Prostate gland (tissue), 2 donors: ENCODE data around the gene LPP. TPM values are rescaled to one million over a fixed set of nuclear protein-coding genes. Genes with fewer than 3 reads are reported as not detected.

Experiments
- DNase-seq: peaks from one replicate; pipeline ENCODE4 v3.0.0-alpha.2; 2019; ENCODE audit warnings: low spot score
- H3K27ac ChIP-seq, 2 donors: fragments of 200-600 bp; sonication (generic); 2 replicates each; pipeline ENCODE4 v1.5.1; 2017 to 2019
- H3K27me3 ChIP-seq: fragments of 200-600 bp; sonication (generic); replicated peaks from 2 replicates; pipeline ENCODE4 v1.5.1; 2019; ENCODE audit not compliant: insufficient read depth
- H3K36me3 ChIP-seq, 2 donors: fragments of 200-600 bp; sonication (generic); 1 replicate in 1 of 2; 2 replicates in 1 of 2; pipeline versions ENCODE4 v1.5.1 to v1.8.1; 2017 to 2019
- H3K4me1 ChIP-seq: fragments of 200-600 bp; sonication (generic); replicated peaks from 2 replicates; pipeline ENCODE4 v1.5.1; 2019
- H3K4me3 ChIP-seq, 2 donors: fragments of 200-600 bp; sonication (generic); 2 replicates each; pipeline ENCODE4 v1.5.1; 2017 to 2019
- H3K9me3 ChIP-seq: fragments of 200-600 bp; sonication (generic); 2 replicates; pipeline ENCODE4 v1.5.1; 2017
- POLR2A ChIP-seq: fragments of 450-650 bp; IDR thresholded peaks from one replicate; pipeline ENCODE4 v1.6.1; 2016; ENCODE audit warnings: antibody characterized with exemption, mild to moderate bottlenecking
- POLR2AphosphoS5 ChIP-seq: sonication (generic); formaldehyde crosslinking; IDR thresholded peaks from one replicate; pipeline ENCODE4 v1.6.1; 2017; ENCODE audit warnings: antibody characterized with exemption
- WGBS: methylation state at CpG from one replicate; pipeline ENCODE4 v1.1.5; 2018; 5-methylcytosine and 5-hydroxymethylcytosine counted together
- intact Hi-C: fragments of 100-400 bp; cut with DNase I; formaldehyde crosslinking; loops from one replicate; pipeline ENCODE4 v1.14.2; 2022
- total RNA-seq, 2 donors: library from RNA; depleted of rRNA; stranded (reverse); fragments of >200 nt; gene quantifications; one replicate each; pipeline ENCODE4 v1.1.0, GENCODE V29; 2016
- TF ChIP-seq, protein P1 (sequence below), 4 experiments: fragments of 200-600 bp in 2 of 4; fragments of 450-650 bp in 2 of 4; sonication (generic) in 2 of 4; IDR thresholded peaks; 1 replicate in 3 of 4; 2 replicates in 1 of 4; pipeline ENCODE4 v1.5.1; 2016 to 2019; ENCODE audit warnings: antibody characterized with exemption in 4 of 4, mild to moderate bottlenecking in 2 of 4, moderate library complexity in 2 of 4

LPP gene
- total RNA-seq, 2 donors from 2014 or later = 219 to 248 TPM

DNA sequence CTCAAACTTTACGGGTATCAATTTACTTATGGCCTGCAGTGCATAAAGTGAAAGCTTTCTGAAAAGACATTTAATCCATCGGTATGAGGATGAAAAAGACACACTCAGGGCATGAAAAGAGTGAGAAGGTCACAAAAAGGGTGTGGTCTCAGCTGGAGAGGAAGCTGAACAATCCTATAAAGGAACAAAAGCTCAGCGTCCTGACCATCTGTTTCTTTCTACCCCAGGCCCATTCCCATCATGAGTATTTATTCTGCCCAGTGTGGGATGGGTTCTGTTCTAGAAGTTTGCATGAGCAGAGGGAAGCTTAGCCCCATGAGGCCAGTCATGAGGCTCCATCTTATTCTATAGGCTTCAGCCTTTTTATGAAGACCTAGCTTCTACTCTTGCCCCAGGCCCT lies 144.6 kb downstream of the LPP start:
- no peak overlapping the region for H3K27ac ChIP-seq
- intact Hi-C loops = no loop called here
- no peaks in the 10 kb centered on the region for H3K9me3 ChIP-seq
- 50% methylated on average over 3 of the region's 3 CpGs for WGBS
- no peaks in the 10 kb centered on the region for H3K27me3 ChIP-seq
- no peak overlapping the region for H3K4me3 ChIP-seq
- no peaks in the 10 kb centered on the region for H3K36me3 ChIP-seq
- peaks cover 2% of the 10 kb centered on the region for H3K4me1 ChIP-seq
- DNase-seq = no peak
- TF ChIP-seq POLR2A = no peak
- no peak for TF ChIP-seq POLR2AphosphoS5

DNA sequence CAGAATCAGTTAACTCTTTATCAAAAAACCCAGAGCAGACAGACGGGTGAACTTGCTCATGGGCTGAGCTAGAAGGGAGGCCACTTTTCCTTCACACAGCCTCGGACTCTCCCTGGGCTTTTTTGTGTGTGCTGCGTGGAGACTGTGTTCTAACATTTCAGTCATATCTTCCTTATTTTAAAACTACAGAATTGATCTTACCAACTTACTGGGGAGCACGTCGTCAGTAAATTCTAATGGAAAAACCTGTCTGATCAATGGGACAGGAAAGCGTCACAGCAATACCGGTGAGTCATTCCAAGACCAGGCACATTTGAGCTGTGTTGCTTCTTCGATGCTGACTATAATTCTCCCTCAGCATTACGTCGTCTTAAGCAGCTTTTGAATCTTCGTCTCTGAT lies 145.1 kb downstream of the LPP start:
- intact Hi-C loops = no loop called here
- no peak for TF ChIP-seq POLR2AphosphoS5
- no peak for TF ChIP-seq POLR2A
- TF ChIP-seq, protein P1, sequence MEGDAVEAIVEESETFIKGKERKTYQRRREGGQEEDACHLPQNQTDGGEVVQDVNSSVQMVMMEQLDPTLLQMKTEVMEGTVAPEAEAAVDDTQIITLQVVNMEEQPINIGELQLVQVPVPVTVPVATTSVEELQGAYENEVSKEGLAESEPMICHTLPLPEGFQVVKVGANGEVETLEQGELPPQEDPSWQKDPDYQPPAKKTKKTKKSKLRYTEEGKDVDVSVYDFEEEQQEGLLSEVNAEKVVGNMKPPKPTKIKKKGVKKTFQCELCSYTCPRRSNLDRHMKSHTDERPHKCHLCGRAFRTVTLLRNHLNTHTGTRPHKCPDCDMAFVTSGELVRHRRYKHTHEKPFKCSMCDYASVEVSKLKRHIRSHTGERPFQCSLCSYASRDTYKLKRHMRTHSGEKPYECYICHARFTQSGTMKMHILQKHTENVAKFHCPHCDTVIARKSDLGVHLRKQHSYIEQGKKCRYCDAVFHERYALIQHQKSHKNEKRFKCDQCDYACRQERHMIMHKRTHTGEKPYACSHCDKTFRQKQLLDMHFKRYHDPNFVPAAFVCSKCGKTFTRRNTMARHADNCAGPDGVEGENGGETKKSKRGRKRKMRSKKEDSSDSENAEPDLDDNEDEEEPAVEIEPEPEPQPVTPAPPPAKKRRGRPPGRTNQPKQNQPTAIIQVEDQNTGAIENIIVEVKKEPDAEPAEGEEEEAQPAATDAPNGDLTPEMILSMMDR (IDR thresholded peaks at IDR 0.05) = no peak
- Histone ChIP-seq H3K27ac (no peak overlapping the region), H3K36me3 (no peaks in the 10 kb centered on the region), H3K4me3 (no peak overlapping the region), H3K27me3 (no peaks in the 10 kb centered on the region), H3K4me1 (peaks cover 2% of the 10 kb centered on the region), H3K9me3 (no peaks in the 10 kb centered on the region)
- DNase-seq = no peak
- 78% methylated on average over 11 of the region's 11 CpGs for WGBS

DNA sequence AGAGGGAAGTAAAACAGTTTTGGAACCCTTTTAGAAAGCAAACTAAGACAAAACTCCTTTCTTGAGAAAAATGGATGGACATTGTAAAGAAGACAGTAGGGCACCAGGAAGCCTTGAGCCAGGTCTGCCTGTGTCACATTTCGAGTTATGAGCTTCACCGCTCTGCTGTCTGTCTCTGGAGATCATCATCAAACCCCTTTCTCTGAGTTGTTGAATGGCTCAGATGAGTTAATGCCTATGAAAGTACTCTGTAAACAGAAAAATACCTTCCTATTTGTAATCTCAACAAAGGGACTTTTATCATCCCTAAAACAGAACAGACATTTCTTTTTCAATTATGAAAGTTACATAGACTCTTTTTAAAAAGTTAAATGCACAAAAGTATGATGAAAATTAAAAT lies 145.8 kb downstream of the LPP start:
- intact Hi-C loops = no loop called here
- Histone ChIP-seq H3K27me3 (no peaks in the 10 kb centered on the region), H3K36me3 (no peaks in the 10 kb centered on the region), H3K4me1 (peaks cover 2% of the 10 kb centered on the region), H3K9me3 (no peaks in the 10 kb centered on the region), H3K4me3 (no peak overlapping the region), H3K27ac (no peak overlapping the region)
- DNase-seq = no peak
- TF ChIP-seq, protein P1 (IDR thresholded peaks at IDR 0.05) = no peak
- TF ChIP-seq POLR2AphosphoS5 (no peak), POLR2A (no peak)
- WGBS = 83% methylated on average over 2 of the region's 2 CpGs

DNA sequence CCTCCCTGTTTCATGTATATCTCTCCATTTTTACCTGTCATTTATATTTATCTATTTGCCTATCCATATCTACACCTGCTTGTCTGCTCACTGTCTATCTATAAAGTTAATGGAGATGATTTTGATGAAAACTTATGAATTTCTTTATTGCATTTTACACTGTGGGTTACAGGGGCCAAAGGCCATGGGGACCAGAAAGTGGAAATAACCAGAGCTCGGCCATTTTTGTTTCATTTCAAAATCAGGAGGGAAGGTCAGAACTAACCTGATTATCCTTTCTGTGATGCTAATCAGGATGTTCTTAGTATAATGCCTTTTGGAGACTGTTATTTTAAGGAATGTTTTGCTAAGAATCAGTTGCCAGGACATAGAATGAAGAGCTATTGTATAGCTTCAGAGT lies 147.2 kb downstream of the LPP start:
- 100% methylated on average over 1 of the region's 1 CpG for WGBS
- TF ChIP-seq, protein P1 (IDR thresholded peaks at IDR 0.05) = no peak
- TF ChIP-seq POLR2A = no peak
- intact Hi-C loops = no loop called here
- Histone ChIP-seq H3K4me1 (no peaks in the 10 kb centered on the region), H3K36me3 (no peaks in the 10 kb centered on the region), H3K27me3 (no peaks in the 10 kb centered on the region), H3K27ac (no peak overlapping the region), H3K9me3 (no peaks in the 10 kb centered on the region), H3K4me3 (no peak overlapping the region)
- no peak for DNase-seq

DNA sequence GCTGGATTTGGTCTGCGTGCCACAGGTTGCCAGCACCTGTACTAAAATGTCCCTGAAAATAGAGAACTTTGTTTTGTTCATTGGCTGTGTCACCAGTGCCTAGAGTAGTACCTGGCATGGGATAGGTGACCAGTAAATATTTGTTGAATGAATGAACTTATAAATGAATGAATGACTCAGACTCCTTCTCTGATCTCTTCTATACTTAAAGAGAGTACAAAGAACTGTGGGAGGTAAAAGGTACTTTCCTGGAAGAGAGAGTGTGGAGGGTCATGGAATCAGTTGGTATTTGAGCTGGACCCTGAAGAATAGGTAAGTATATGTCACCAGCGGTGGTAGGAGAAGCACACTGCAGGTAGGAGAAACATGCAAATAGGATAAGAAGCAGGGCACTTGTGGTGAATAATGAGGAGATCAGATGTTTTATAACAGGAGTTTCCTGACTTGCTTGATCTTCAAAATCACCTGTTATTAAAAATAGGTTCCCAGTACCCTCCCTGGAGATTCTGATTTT lies 149.4 kb downstream of the LPP start:
- Histone ChIP-seq H3K9me3 (no peaks in the 10 kb centered on the region), H3K36me3 (no peaks in the 10 kb centered on the region), H3K4me1 (no peaks in the 10 kb centered on the region), H3K27ac (no peak overlapping the region), H3K27me3 (no peaks in the 10 kb centered on the region), H3K4me3 (no peak overlapping the region)
- intact Hi-C loops = no loop called here
- 96% methylated on average over 2 of the region's 2 CpGs for WGBS
- DNase-seq = no peak
- no peak for TF ChIP-seq POLR2A
- TF ChIP-seq POLR2AphosphoS5 = no peak
- TF ChIP-seq, protein P1 (IDR thresholded peaks at IDR 0.05) = no peak
